ENCODE results near the gene PPP1R7. TPM values are rescaled to one million over a fixed set of nuclear protein-coding genes. Genes with fewer than 3 reads are reported as not detected.

The PPP1R7 gene
- total and polyA plus RNA-seq, 9 of the 15 experiments (the other 6 are each of a cell fraction or from before 2014, with no cell fraction given) = 37.5 to 75.0 (median 50.5) TPM

- TF ChIP-seq ZBTB40 (IDR thresholded peaks at IDR 0.05) (no peak), ZBTB40 (CRISPR knock-in tag; IDR thresholded peaks at IDR 0.05) (no peak), MIER1 (IDR thresholded peaks at IDR 0.05; ENCODE audit: low read depth) (no peak), MEF2A (IDR thresholded peaks at IDR 0.05; ENCODE audit: control insufficient read depth, low read depth, low read length) (no peak), CREM (IDR thresholded peaks at IDR 0.05; ENCODE audit: low read depth) (no peak), CREB3L1 (IDR thresholded peaks at IDR 0.05; ENCODE audit: borderline replicate concordance, low read depth) (no peak), SP1 (CRISPR knock-in tag; IDR thresholded peaks at IDR 0.05) (no peak), CHCHD3 (CRISPR knock-in tag; IDR thresholded peaks at IDR 0.05) (no peak), ETS2 (tag; IDR thresholded peaks at IDR 0.05; ENCODE audit: borderline replicate concordance, poor library complexity, severe bottlenecking) (no peak)
- TF ChIP-seq, protein P1, sequence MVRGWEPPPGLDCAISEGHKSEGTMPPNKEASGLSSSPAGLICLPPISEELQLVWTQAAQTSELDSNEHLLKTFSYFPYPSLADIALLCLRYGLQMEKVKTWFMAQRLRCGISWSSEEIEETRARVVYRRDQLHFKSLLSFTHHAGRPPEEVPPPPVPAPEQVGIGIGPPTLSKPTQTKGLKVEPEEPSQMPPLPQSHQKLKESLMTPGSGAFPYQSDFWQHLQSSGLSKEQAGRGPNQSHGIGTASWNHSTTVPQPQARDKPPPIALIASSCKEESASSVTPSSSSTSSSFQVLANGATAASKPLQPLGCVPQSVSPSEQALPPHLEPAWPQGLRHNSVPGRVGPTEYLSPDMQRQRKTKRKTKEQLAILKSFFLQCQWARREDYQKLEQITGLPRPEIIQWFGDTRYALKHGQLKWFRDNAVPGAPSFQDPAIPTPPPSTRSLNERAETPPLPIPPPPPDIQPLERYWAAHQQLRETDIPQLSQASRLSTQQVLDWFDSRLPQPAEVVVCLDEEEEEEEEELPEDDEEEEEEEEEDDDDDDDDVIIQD (CRISPR knock-in tag; IDR thresholded peaks at IDR 0.05) = no peak
Measured at GRCh38 chr2:241182126-241182525, 31.9 kb downstream of the PPP1R7 start (continued).

Data from K562 (cell line).